Stimulated activated CD4-positive, alpha-beta T cell treated with anti-CD3 and anti-CD28 coated beads, Interleukin-2, amount 100 ng/mL, for 4 hours (primary cell): ENCODE results near the gene RFX3.
"Not testable (repeated sequence)": the region's sequence is repeated elsewhere in the genome, so short reads cannot be mapped to it uniquely, and the experiment has no call there.

ENCODE experiments used
- DNase-seq: peaks from one replicate; pipeline ENCODE4 v3.0.0-alpha.2; 2020; ENCODE audit warnings: low read depth

Gene RFX3

GRCh38 chr9:3346549-3346948 lies 179.3 kb downstream of the RFX3 start:
- no peak for DNase-seq

GRCh38 chr9:3343671-3344070 lies 182.1 kb downstream of the RFX3 start:
- no peak for DNase-seq

DNA sequence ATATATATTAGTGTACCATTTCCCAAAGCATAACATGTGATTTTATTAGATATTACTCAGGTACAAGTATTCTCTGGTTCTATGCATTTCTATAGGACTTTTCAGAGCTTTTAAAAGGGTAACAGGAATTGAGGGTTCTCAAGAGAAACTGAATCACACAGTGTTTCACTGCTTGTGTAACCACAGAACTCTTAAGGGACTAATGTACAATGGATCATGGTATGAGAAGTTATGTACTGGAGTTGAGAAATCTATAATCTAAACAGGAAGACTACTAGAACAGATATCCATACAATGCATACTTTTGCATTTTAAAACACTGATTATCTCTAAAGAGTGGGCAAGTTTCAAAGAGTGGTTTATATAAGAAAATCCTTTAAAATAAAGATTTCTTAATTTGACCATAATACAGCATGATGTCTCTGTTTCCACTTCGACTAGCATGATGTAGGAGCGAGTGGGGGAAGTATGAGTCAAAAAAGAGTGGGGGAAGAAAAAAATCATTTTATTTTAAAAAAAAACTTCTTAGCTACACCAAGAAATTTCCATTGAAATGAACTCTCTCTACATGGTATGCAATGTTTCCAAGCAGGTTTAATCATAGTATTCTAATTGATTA lies 183.5 kb downstream of the RFX3 start:
- no peak for DNase-seq

DNA sequence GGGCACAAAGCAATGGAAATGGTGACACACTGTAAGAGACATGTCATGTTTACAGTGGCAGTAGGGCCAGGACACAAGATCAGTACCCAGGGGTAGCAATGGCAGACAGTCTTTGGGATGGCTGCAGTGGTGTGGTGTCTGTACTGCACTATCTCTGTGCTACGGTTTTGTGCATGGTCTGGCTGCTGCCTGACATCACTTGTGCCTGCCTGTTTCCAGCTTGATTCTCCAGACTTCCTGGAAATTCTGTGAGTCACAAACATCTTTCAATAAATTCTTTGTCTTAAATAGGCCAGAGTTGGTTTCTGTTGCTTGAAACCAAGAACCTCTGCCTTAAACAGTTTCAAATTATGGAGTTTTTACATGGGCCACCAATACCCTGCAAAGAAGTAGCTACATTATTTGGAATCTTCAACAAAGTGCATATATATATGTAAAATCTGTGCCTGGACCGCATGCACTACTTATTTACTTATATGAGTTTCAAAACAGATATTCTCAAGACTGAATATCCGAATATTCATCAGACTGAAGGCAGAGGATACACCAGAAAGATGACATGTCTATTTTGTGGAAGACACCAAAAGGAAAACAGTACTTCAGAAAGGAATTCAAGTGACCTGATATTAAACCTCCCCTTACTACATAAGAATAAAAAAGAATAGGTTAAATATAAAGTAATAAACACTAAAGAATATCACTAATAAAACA lies 188.1 kb downstream of the RFX3 start:
- DNase-seq: no peak

DNA sequence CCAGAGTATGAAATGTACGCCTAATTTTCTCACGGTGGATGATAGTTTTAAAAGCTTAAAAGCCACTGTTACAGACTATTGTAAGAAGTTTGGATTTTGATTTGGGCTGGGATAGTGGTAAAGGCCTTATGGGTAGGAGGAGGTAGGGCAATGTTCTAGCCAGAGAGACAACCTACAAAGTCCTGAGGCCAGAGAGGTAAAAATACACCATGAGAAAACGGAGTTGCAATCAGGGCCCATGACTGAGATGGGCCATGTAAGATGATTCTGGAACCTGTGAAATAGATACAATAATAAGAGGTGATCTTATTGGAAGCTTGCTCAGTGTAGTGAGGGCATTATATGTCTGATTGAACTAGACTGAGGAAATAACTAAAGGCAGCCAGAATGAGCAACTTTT lies 188.8 kb downstream of the RFX3 start:
- DNase-seq: no peak

DNA sequence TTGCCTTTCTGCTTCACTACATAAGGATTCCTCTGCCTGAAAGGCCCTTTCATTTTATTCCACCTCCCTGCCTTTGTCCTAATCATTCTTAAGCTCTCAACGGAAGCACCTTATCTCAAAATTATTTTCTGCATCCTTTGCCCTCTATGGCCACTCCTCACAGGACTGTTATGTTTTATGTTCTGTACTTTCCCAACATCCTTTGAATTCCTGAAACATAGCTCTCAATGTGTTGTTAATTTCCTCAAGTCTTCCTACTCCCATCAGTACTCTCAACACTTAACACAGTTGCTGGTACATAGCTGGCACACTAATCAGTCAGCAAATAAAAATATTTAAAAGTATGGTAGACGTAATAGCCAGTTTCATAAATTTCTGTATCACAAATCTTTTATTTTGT lies 193.0 kb downstream of the RFX3 start:
- no peak for DNase-seq

- no peak for DNase-seq
Observed at GRCh38 chr9:3331801-3332200, 194.0 kb downstream of the RFX3 start.

DNA sequence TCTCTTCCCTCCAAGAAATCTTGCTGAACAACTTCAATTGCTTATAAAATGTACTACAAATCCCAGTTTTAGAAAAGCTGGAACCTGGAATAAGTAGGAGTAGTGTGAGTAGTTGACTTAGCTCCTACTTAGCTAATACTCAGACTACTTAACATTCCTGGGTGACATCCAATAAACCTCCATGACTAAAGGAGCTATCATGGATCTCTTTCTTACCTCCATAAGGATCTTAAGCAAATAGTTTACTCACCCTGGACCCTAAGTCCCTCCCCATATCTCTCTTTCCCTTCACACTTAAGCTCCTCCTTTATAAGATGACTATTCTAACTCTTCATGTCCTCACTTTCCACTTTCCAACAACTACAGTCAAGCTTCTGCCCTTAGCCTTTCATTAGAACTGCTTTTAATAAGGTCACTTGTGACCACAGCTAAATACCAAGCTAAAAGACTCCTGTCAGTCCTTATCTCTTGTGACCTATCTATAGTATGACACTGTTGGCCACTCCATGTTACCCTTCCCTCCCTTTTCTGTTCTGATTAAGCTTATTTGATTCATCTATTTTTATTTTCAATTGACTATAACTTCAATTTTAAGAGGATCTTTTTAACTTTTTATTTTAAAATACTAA lies 194.9 kb downstream of the RFX3 start:
- DNase-seq: no peak

GRCh38 chr9:3329361-3329760 lies 196.4 kb downstream of the RFX3 start:
- DNase-seq: no peak

- DNase-seq: no peak
Observed at GRCh38 chr9:3323714-3324113, 202.1 kb downstream of the RFX3 start.

DNA sequence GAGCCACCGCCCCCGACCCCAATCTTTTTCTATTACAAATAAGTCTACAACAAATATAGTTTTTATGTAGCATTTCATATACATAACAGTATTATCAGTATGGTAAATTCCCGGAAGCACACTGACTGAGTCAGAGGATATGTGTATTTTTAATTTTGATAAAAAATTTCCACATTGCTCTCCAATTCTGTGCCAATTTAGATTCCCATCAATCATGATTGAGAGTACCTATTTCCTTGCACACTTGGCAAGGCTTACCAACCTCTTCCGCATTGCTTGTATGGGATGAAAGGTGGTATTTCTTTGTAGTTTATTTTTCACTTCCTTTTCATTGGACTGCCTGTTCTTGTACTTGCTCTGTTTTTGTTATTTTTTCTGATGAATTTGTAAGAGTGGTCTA lies 204.6 kb downstream of the RFX3 start:
- no peak for DNase-seq

DNA sequence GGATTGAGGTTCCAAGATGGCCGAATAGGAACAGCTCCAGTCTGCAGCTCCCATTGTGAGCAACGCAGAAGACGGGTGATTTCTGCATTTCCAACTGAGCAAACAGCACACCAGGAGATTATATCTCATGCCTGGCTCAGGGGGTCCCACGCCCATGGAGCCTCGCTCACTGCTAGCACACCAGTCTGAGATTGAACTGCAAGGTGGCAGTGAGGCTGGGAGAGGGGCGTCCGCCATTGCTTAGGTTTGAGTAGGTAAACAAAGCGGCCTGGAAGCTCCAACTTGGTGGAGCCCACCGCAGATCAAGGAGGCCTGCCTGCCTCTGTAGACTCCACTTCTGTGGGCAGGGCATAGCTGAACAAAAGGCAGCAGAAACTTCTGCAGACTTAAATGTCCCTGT lies 213.2 kb downstream of the RFX3 start:
- DNase-seq: not testable (repeated sequence)

GRCh38 chr9:3308609-3309008 lies 217.2 kb downstream of the RFX3 start:
- DNase-seq: no peak

- peak; percentile 0 for DNase-seq
Observed at GRCh38 chr9:3304388-3304787, 221.4 kb downstream of the RFX3 start.

GRCh38 chr9:3299872-3300271 lies 225.9 kb downstream of the RFX3 start:
- no peak for DNase-seq

DNA sequence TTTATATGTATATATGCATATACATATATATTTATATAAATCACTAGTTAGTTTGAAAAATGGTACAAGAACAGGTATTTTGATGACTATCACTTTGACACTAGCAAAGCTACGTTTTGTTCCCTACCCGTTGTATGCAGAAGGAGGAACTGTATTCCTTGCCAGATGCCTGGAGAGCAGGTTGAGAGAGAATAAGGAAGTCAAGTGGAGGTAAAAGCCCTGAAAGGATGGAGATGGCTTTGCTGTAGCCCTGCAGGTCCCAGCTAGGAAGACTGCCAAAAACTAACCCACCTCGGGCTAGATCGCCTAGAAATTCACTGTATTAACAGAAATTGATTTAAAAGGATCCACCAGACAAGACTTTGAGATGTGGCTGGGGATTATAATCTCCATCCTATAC lies 229.3 kb downstream of the RFX3 start:
- no peak for DNase-seq

DNA sequence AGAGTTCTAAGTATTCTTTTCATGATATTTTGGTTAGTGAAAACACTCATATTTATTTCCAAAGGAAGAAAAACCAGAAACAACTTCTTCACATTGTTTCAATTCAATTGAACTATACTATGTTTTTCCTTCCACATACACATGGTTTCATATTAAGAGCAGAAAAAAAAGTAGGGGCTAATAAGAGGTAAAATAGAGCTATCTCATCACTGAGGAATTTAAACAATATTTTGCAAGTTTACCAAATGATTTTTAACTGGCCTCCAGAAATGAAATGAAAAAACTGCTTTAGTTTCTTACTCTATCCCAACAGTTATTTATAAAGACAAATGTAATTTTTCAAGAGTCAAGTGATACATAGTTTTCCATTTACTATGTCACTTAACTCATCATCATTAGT lies 233.5 kb downstream of the RFX3 start:
- no peak for DNase-seq

DNA sequence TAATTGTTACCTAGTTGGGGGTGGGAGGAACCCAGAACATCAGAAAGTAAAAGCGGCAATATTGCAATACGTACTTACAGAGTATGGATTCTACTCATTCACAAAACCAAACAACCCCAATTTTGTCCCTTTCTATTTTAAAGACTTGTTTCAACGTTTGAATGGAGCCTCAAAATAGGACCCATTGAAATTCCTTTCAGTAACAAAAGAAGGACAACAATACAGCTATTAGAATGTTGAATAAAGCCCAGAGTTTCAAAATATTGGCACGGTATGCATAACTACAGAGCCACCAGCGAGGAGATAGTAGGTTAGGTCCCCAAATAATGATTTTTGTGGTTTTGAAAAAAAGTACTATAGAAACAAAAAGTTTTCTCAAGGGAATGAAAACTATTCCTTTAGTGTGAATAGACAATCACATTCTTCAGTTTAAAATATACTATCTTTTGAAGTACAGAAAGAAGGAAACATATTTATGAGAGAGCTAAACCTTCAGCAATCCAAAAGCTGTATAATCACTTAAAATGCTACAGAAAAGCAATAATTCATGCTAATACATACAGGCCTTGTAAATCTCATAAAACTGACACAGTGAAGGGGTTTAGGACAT lies 235.5 kb downstream of the RFX3 start:
- no peak for DNase-seq

DNA sequence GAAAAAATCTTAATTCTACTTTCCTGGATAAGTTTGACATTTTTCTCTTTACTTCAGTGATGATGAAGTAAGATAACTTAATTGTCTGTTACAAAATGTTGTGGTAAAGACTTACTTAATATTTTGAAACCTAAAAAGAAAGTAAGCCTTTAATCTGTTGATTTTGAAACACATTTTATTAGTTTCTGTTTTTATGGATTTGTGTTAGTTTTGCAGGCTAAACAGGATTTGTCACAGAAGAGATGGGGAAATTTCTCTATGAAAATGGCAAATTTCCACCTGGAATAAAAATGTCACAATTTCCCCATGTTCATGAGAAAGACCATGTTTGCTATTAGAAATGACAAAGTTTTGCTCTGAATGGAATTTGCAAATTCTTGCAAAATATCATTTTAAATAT lies 237.1 kb downstream of the RFX3 start:
- no peak for DNase-seq

DNA sequence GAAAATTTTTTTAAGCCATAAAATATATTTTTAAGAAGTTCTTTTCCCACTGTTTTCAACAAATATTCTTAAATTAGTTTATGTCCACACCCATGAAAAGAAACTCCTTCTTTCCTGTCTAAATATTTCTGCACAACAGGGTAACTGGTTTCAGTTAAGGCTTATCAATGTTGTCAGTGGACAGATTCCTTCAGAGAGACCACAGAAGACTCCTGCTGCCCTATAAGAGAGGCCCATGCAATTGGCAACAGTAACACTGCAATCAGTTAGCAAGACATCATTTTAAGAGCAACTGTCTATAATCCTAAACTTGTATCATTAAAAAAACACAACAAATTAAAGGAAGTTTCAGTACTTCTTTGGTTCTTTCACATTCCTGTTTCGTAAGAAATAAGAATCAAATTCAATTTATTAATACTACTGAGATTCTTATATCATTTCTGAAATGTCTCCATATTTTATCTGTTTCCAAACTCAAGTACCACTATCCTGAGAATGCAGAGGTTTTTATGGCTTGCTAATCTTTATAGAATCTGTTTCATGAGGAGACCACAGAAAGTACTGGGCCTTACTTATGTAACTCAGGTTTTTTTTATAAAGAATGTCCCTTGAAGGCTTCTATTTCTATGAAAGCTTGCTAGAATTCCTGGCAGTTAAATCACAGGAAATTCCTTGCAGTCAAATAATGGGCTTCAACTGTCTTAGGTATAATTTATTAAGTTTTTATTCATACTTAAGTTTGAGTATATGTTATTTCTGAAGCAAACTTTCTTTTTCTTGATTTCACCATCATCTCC lies 240.2 kb downstream of the RFX3 start:
- DNase-seq: no peak

DNA sequence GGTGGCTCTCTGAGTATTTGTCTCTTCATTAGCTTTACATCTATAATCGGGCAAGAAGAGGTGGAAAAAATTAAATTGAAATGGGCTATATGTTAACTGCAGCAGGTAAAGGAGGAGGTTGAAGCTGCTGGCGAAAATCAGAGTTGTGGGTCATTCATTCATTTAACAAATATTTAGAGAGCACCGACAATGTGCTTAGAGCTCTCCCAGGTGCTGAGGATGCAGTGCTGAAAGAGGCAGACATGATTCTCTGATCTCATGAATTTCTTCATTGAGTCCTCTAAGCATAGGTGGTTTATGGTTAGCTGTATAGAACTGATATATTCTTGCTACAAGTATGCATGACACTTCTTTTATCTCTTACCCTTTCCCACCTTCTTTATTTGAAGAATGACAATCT lies 243.4 kb downstream of the RFX3 start:
- DNase-seq: no peak

GRCh38 chr9:3281399-3281798 lies 244.4 kb downstream of the RFX3 start:
- DNase-seq: no peak
